ENCODE measurements around the gene SASH1.

SASH1 gene

GRCh38 chr6:148311966-148312669, 30.5 kb upstream of the SASH1 start:
- in situ Hi-C loops (cut with MboI; ENCODE audit: low pct_unique_long_range_greater_than_20kb, low sequenced_read_pairs, unreplicated experiment) = no loop called here
- DNase-seq (ENCODE audit: low spot score) = no peak
- no peak for TF ChIP-seq CTCF (IDR thresholded peaks at IDR 0.05; ENCODE audit: extremely low read depth, insufficient read depth, missing control alignments)

GRCh38 chr6:148313488-148313887, 29.1 kb upstream of the SASH1 start:
- TF ChIP-seq CTCF (IDR thresholded peaks at IDR 0.05; ENCODE audit: extremely low read depth, insufficient read depth, missing control alignments) = no peak
- in situ Hi-C loops (cut with MboI; ENCODE audit: low pct_unique_long_range_greater_than_20kb, low sequenced_read_pairs, unreplicated experiment) = no loop called here
- no peak for DNase-seq (ENCODE audit: low spot score)

- in situ Hi-C loops (cut with MboI; ENCODE audit: low pct_unique_long_range_greater_than_20kb, low sequenced_read_pairs, unreplicated experiment) = no loop called here
- no peak for DNase-seq (ENCODE audit: low spot score)
- no peak for TF ChIP-seq CTCF (IDR thresholded peaks at IDR 0.05; ENCODE audit: extremely low read depth, insufficient read depth, missing control alignments)
Measured at GRCh38 chr6:148316308-148316707, 26.3 kb upstream of the SASH1 start.

GRCh38 chr6:148317051-148317450, 25.6 kb upstream of the SASH1 start:
- in situ Hi-C loops (cut with MboI; ENCODE audit: low pct_unique_long_range_greater_than_20kb, low sequenced_read_pairs, unreplicated experiment) = no loop called here
- no peak for TF ChIP-seq CTCF (IDR thresholded peaks at IDR 0.05; ENCODE audit: extremely low read depth, insufficient read depth, missing control alignments)
- DNase-seq (ENCODE audit: low spot score) = no peak

GRCh38 chr6:148317739-148318138, 24.9 kb upstream of the SASH1 start:
- no peak for TF ChIP-seq CTCF (IDR thresholded peaks at IDR 0.05; ENCODE audit: extremely low read depth, insufficient read depth, missing control alignments)
- no peak for DNase-seq (ENCODE audit: low spot score)
- in situ Hi-C loops (cut with MboI; ENCODE audit: low pct_unique_long_range_greater_than_20kb, low sequenced_read_pairs, unreplicated experiment) = no loop called here

GRCh38 chr6:148322704-148323103, 19.9 kb upstream of the SASH1 start:
- in situ Hi-C loops (cut with MboI; ENCODE audit: low pct_unique_long_range_greater_than_20kb, low sequenced_read_pairs, unreplicated experiment) = no loop called here
- no peak for DNase-seq (ENCODE audit: low spot score)
- TF ChIP-seq CTCF (IDR thresholded peaks at IDR 0.05; ENCODE audit: extremely low read depth, insufficient read depth, missing control alignments) = no peak
